Activated naive CD4-positive, alpha-beta T cell treated with anti-CD3 and anti-CD28 coated beads for 36 hours (primary cell): ENCODE data around the gene DCTN1. TPM values are rescaled to one million over a fixed set of nuclear protein-coding genes. Genes with fewer than 3 reads are reported as not detected.

Experiments
- CTCF ChIA-PET: fragments of 350-600 bp; sonication (Branson Sonifier 250); formaldehyde crosslinking; loops from one replicate; lab custom pipeline; 2021; ENCODE audit warnings: antibody characterized with exemption; lab: Charles Lee
- DNase-seq: peaks from one replicate; pipeline ENCODE4 v3.0.0-alpha.2; 2020
- H3K27ac Mint-ChIP-seq: one replicate; pipeline ENCODE4 v1.8.0; 2021; ENCODE audit warnings: mild to moderate bottlenecking, mixed read lengths
- H3K27me3 Mint-ChIP-seq: one replicate; pipeline ENCODE4 v1.8.0; 2021; ENCODE audit warnings: low read depth, mixed read lengths
- H3K36me3 Mint-ChIP-seq: one replicate; pipeline ENCODE4 v1.8.0; 2021; ENCODE audit warnings: low read depth, mixed read lengths
- H3K4me1 Mint-ChIP-seq: one replicate; pipeline ENCODE4 v1.8.0; 2021; ENCODE audit warnings: low read depth, mixed read lengths
- H3K4me3 Mint-ChIP-seq: one replicate; pipeline ENCODE4 v1.8.0; 2021; ENCODE audit warnings: mild to moderate bottlenecking, moderate library complexity, mixed read lengths
- H3K9me3 Mint-ChIP-seq: one replicate; pipeline ENCODE4 v1.8.0; 2021; ENCODE audit warnings: mixed read lengths
- intact Hi-C: fragments of 100-400 bp; cut with micrococcal nuclease; formaldehyde crosslinking; loops from one replicate; pipeline ENCODE4 v1.15.1; 2023
- total RNA-seq, 2 experiments: library from RNA; stranded (reverse); gene quantifications; one replicate each; pipeline ENCODE4 v1.2.3, GENCODE V29; 2021

DCTN1 gene
- total RNA-seq, 2 experiments from 2014 or later = 54.0 to 61.7 TPM

DNA sequence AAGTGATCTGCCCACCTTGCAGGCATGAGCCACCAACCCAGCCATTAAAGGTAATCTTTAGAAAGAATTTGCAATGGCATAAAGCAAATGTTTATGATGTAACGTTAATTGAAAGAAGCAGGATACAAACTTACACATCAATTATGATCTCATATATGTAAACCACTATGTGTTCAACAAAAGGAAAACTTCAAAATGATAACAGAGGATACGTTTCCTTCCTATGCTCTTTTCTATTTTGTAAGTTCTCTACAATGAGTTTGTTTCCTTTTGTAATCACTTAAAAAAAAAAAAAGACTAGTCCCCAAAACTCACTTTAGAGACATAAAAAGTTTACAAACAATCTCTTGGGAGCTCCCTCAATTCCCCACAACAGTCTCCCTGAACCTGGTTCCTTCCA lies 39.9 kb upstream of the DCTN1 start:
- Mint-ChIP-seq H3K4me3 (peak overlapping the region; percentile 99), H3K27ac (peak overlapping the region; percentile 6), H3K4me1 (peaks cover 31% of the 10 kb centered on the region), H3K27me3 (no peaks in the 10 kb centered on the region), H3K36me3 (no peaks in the 10 kb centered on the region), H3K9me3 (no peaks in the 10 kb centered on the region)
- DNase-seq = no peak
- CTCF ChIA-PET = interaction anchor here (0.7 kb wide), 1 partner anchor 122 kb away, joined by 3 read pairs; no protein-coding TSS in a partner anchor
- intact Hi-C loops = no loop called here

DNA sequence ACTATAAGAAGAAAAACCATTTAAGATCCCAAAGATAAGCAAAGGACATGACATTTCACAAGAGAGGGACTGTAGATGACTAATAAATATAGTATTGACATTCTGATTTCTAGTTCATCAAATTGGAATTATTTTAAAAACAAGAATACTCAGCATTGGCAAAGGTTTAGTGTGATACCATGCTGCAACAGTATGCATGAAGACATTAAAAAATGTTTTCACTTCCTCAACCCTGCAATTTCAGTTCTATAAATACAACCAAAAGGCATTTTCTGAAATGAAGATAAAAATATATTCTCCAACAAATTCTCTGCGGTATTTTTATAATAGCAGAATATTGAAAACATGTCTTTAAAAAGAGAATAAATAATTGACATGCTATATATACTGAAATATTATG lies 39.2 kb upstream of the DCTN1 start:
- Mint-ChIP-seq H3K27me3 (no peaks in the 10 kb centered on the region), H3K36me3 (no peaks in the 10 kb centered on the region), H3K9me3 (no peaks in the 10 kb centered on the region), H3K4me3 (no peak overlapping the region), H3K27ac (no peak overlapping the region), H3K4me1 (peaks cover 34% of the 10 kb centered on the region)
- intact Hi-C loops = no loop called here
- no peak for DNase-seq
- CTCF ChIA-PET = interaction anchor here (0.6 to 0.9 kb wide), 2 partner anchors 28 to 490 kb away, joined by 3 to 4 read pairs; no protein-coding TSS in a partner anchor

DNA sequence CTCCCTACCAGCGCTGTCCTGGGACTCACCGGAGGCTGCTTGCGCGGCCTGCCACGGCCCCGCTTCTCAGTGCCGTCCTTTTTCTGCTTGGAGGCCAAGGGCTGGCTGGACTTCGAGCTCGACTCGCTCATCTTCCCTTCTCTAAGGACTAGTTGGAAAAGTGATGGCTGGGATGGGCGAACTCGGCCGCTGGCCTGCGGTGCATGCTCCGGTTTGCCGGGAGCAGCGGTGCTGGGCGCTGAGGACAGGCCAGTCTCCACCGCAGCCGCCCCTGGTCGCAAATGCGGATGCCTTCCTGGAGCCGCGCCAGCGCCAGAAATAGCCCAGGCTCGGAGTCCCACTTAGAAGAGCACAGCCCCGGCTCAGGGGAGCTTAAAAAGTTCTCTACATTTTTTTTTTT lies 38.2 kb upstream of the DCTN1 start:
- no peak overlapping the region for H3K27ac Mint-ChIP-seq
- CTCF ChIA-PET = no interaction called here
- no peaks in the 10 kb centered on the region for H3K27me3 Mint-ChIP-seq

DNA sequence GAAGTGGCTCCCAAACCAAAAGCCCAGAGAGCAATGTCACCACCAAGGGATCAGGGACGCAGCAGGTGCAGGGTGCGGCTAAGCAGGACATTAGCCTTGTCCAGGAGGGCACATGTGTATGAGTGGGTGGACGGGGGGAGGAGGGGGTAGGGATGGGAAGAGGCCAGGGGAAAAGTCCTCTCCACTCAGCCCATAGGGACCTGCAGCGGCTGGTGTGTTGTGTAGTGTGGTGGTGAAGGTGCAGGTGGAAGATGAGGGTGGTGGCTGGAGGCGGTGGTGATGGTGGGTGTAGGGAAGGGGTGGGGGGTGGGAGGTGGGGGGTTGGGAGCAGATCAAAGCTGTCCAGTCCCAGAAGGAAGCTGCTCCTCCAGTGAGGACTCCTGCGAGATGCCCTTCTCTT lies 37.7 kb upstream of the DCTN1 start:
- intact Hi-C loops = no loop called here
- Mint-ChIP-seq H3K27me3 (no peaks in the 10 kb centered on the region), H3K4me3 (no peak overlapping the region), H3K27ac (no peak overlapping the region), H3K4me1 (peaks cover 30% of the 10 kb centered on the region), H3K36me3 (no peaks in the 10 kb centered on the region), H3K9me3 (no peaks in the 10 kb centered on the region)
- CTCF ChIA-PET = no interaction called here
- no peak for DNase-seq

More for the DNA sequence above, 38.2 kb upstream of the DCTN1 start:
- Mint-ChIP-seq H3K4me3 (no peak overlapping the region), H3K4me1 (peaks cover 32% of the 10 kb centered on the region), H3K9me3 (no peaks in the 10 kb centered on the region), H3K36me3 (no peaks in the 10 kb centered on the region)
- no peak for DNase-seq
- intact Hi-C loops = no loop called here

- no peaks in the 10 kb centered on the region for H3K27me3 Mint-ChIP-seq
- DNase-seq = no peak
- CTCF ChIA-PET = no interaction called here
- intact Hi-C loops = no loop called here
- no peak overlapping the region for H3K27ac Mint-ChIP-seq
- no peak overlapping the region for H3K4me3 Mint-ChIP-seq
- no peaks in the 10 kb centered on the region for H3K9me3 Mint-ChIP-seq
- H3K4me1 Mint-ChIP-seq = peaks cover 26% of the 10 kb centered on the region
- no peaks in the 10 kb centered on the region for H3K36me3 Mint-ChIP-seq
These were observed 37.1 kb upstream of the DCTN1 start for GRCh38 chr2:74417197-74417596.

DNA sequence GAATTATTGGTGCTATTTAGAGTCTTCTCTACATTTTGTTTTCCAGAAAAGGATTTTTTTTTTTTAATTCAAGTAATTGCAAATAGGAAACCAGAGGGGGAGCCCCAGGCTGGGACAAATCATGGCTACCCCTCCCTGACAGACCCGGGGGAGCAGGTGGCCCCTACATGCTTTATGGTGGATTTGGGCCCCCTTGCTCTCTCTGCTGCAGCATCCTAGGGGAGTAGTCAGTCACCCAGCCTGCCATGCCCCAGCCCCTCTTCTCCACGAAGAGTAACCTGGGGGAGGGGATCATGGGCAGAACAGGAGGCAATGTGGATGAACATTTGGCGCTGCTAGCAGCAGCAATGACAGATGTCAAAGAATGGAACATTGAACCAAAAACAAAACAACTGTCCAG lies 36.7 kb upstream of the DCTN1 start:
- Mint-ChIP-seq H3K4me3 (no peak overlapping the region), H3K27ac (no peak overlapping the region), H3K36me3 (no peaks in the 10 kb centered on the region), H3K4me1 (peaks cover 23% of the 10 kb centered on the region), H3K9me3 (no peaks in the 10 kb centered on the region), H3K27me3 (no peaks in the 10 kb centered on the region)
- intact Hi-C loops = no loop called here
- DNase-seq = peak; percentile 23
- CTCF ChIA-PET = no interaction called here

- Mint-ChIP-seq H3K27me3 (no peaks in the 10 kb centered on the region), H3K4me3 (peak overlapping the region; percentile 72), H3K4me1 (peaks cover 18% of the 10 kb centered on the region), H3K36me3 (no peaks in the 10 kb centered on the region), H3K27ac (peak overlapping the region; percentile 37), H3K9me3 (no peaks in the 10 kb centered on the region)
- CTCF ChIA-PET = interaction anchor here (0.8 to 1.2 kb wide), 2 partner anchors 16 to 20 kb away, joined by 3 read pairs; no protein-coding TSS in a partner anchor
- no peak for DNase-seq
- intact Hi-C loops = no loop called here
These were observed 35.8 kb upstream of the DCTN1 start for GRCh38 chr2:74415762-74416395.

DNA sequence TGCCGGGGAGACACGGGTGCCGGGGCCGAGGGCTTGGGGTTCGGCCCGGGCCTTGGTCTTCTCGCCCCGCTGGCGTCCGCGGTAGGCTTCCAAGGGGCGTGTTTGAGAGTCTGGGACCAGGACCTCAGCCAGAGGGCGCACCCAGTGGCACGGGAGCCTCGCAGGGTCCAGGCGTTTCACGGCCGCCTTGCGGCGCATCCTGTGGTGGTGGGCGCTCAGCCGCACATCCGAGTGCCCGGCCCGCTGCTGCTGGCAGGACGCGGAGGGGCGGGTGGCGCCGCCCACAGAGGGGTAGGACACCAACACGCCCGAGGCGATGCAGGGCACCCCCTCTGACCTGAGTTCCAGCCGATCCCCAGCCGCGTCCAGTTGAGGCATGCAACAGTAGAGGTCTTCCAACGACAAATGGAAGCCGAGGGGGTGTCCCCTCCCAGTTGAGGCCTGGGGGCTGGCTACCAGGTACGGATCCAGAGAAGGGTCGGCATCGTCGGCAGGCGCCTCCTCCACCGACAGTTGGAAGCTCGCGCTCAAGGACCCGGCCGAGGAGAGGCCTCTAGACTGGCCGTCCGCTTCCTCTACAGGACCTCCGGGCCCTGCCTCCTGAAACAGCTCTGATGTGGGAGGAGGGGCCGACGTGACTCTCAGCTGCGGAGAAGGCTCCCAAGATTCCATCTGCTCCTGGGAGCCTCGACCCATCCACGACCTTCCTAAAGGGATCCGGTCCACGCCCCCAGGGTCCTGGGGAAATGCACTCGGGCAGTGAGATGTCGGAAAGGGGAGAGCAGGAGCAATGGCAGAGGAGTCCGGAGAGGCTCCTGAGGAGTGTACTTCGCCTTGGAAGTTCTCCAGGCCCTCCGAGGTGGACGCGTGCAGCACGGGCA lies 35.0 kb upstream of the DCTN1 start:
- Mint-ChIP-seq H3K27me3 (no peaks in the 10 kb centered on the region), H3K4me3 (peak overlapping the region; percentile 72), H3K27ac (no peak overlapping the region), H3K9me3 (no peaks in the 10 kb centered on the region), H3K36me3 (no peaks in the 10 kb centered on the region), H3K4me1 (peaks cover 14% of the 10 kb centered on the region)
- DNase-seq = peak; percentile 38
- intact Hi-C loops = no loop called here
- CTCF ChIA-PET = interaction anchor here (0.6 to 2.7 kb wide), 4 partner anchors 15 to 267 kb away, joined by 3 to 12 read pairs (median 3); no protein-coding TSS in a partner anchor

DNA sequence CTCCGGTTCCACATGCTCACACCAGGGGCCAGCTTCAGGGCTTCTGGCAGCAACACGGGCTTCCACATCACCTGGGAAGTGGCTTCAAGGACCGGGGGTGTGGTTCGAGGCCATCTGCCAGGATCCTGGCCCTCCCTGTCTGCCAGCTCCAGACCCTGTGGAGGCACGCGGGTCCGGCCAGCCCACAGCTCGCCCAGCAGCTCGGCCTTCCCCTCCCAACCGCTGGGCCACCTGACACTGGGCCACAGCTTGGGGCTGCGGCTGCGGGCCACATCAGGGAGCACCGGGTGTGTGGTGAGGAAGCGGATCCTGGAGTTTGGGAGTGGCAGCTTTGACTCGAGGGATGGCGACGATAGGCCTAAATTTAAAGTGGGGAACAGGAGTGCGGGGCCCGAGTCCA lies 34.3 kb upstream of the DCTN1 start:
- intact Hi-C loops = no loop called here
- CTCF ChIA-PET = interaction anchor here (0.6 to 2.7 kb wide), 2 partner anchors 23 to 266 kb away, joined by 3 to 12 read pairs; no protein-coding TSS in a partner anchor
- H3K27ac Mint-ChIP-seq = no peak overlapping the region
- no peaks in the 10 kb centered on the region for H3K36me3 Mint-ChIP-seq
- no peak for DNase-seq
- H3K4me1 Mint-ChIP-seq = peaks cover 10% of the 10 kb centered on the region
- no peaks in the 10 kb centered on the region for H3K27me3 Mint-ChIP-seq
- peak overlapping the region; percentile 72 for H3K4me3 Mint-ChIP-seq
- H3K9me3 Mint-ChIP-seq = no peaks in the 10 kb centered on the region

- CTCF ChIA-PET = interaction anchor here (1.3 to 2.7 kb wide), 2 partner anchors 9 to 22 kb away, joined by 3 to 12 read pairs; no protein-coding TSS in a partner anchor
- no peaks in the 10 kb centered on the region for H3K36me3 Mint-ChIP-seq
- no peak for DNase-seq
- peaks cover 10% of the 10 kb centered on the region for H3K4me1 Mint-ChIP-seq
- H3K27me3 Mint-ChIP-seq = no peaks in the 10 kb centered on the region
- H3K4me3 Mint-ChIP-seq = no peak overlapping the region
- no peak overlapping the region for H3K27ac Mint-ChIP-seq
- no peaks in the 10 kb centered on the region for H3K9me3 Mint-ChIP-seq
- intact Hi-C loops = no loop called here
These were observed 33.0 kb upstream of the DCTN1 start for GRCh38 chr2:74413001-74413698.

DNA sequence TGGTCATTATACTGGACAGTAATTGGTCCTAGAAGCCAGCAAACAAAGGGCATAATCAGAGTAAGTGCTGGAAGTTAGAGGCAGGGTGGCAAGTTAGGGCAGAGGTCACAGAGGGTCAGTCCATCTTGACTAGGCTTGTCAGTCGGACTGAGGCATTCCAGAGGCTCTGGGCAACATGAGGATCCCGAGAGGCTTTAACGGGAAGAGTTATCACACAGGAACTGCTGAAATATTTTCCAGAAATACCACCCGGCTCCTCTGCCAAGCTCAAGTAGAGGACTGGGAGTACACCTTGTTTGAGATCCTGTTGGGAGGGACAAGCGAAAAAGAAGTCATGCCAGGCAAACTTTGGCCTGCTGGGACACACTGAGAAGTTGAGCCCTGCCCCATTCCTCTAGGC lies 27.6 kb upstream of the DCTN1 start:
- DNase-seq = no peak
- H3K27me3 Mint-ChIP-seq = no peaks in the 10 kb centered on the region
- H3K4me3 Mint-ChIP-seq = no peak overlapping the region
- no peak overlapping the region for H3K27ac Mint-ChIP-seq
- CTCF ChIA-PET = interaction anchor here (1.2 kb wide), 1 partner anchor 18 kb away, joined by 3 read pairs; no protein-coding TSS in a partner anchor
- H3K9me3 Mint-ChIP-seq = no peaks in the 10 kb centered on the region
- no peaks in the 10 kb centered on the region for H3K4me1 Mint-ChIP-seq
- intact Hi-C loops = no loop called here
- no peaks in the 10 kb centered on the region for H3K36me3 Mint-ChIP-seq

- Mint-ChIP-seq H3K9me3 (no peaks in the 10 kb centered on the region), H3K4me3 (no peak overlapping the region), H3K4me1 (no peaks in the 10 kb centered on the region), H3K27me3 (no peaks in the 10 kb centered on the region), H3K27ac (no peak overlapping the region), H3K36me3 (no peaks in the 10 kb centered on the region)
- DNase-seq = no peak
- CTCF ChIA-PET = no interaction called here
- intact Hi-C loops = no loop called here
These were observed 25.9 kb upstream of the DCTN1 start for GRCh38 chr2:74406035-74406434.
